ENCODE data around the gene PTDSS2. TPM values are rescaled to one million over a fixed set of nuclear protein-coding genes. Genes with fewer than 3 reads are reported as not detected.

PTDSS2 gene
- total and polyA plus RNA-seq, 10 donors: 11.0 to 40.7 (median 25.7) TPM

GRCh38 chr11:536841-537621 lies 87.0 kb downstream of the PTDSS2 start, which contains the start of gene LRRC56:
Gene LRRC56, plus strand, starts transcription at chr11:537527. Its CDS starts 3,158 bp downstream, at chr11:540685.
- Histone ChIP-seq H3K9me3 (no peaks in the 10 kb centered on the region), H3K27ac (peak within 1 kb of the TSS; percentile 69 to 95 (median 88)), H3K4me3 (peak within 1 kb of the TSS; percentile 66 to 96 (median 76)), H3K27me3 (replicated peaks in 1 of 7) (peaks cover 0 to 24% (median 0%) of the 10 kb centered on the region in 7 donors), H3K4me1 (peaks cover 29 to 59% (median 52%) of the 10 kb centered on the region in 6 donors), H3K36me3 (peaks cover 0 to 19% (median 17%) of the 10 kb centered on the region in 6 donors)
- TF ChIP-seq POLR2AphosphoS5 (IDR thresholded peaks at IDR 0.05): peak; percentile 93 to 94 (median 93)
- TF ChIP-seq POLR2A (IDR thresholded peaks at IDR 0.05): peak in 1 of 3 donors; percentile 29
- TF ChIP-seq CTCF (IDR thresholded peaks at IDR 0.05 in 8 of 11, conservative IDR thresholded peaks at IDR 0.05 in 3 of 11): peak in 2 of 11 experiments; percentile 10 to 28
- 0 to 1% (median 1%) methylated on average over 29 to 93 of the region's 93 CpGs for WGBS, 5 donors
- intact Hi-C loops (cut with DNase I; ENCODE audit: low total_unique reads): no loop called here
- DNase-seq: peak; percentile 98

GRCh38 chr11:537622-538430 lies 87.7 kb downstream of the PTDSS2 start:
- Histone ChIP-seq H3K4me3 (peak overlapping the region; percentile 3 to 96 (median 76)), H3K27me3 (replicated peaks in 1 of 7) (peaks cover 0 to 24% (median 0%) of the 10 kb centered on the region in 7 donors), H3K9me3 (no peaks in the 10 kb centered on the region), H3K27ac (peak overlapping the region in 7 of 8 donors; percentile 69 to 95 (median 91)), H3K4me1 (peaks cover 29 to 51% (median 48%) of the 10 kb centered on the region in 6 donors), H3K36me3 (peaks cover 0 to 11% (median 9%) of the 10 kb centered on the region in 6 donors)
- intact Hi-C loops (cut with DNase I; ENCODE audit: low total_unique reads): no loop called here
- 39 to 55% (median 44%) methylated on average over 7 to 19 of the region's 19 CpGs for WGBS, 5 donors
- TF ChIP-seq POLR2AphosphoS5 (IDR thresholded peaks at IDR 0.05) (no peak), CTCF (IDR thresholded peaks at IDR 0.05 in 8 of 11, conservative IDR thresholded peaks at IDR 0.05 in 3 of 11) (peak in 1 of 11 experiments; percentile 13)
- DNase-seq: no peak

- Histone ChIP-seq H3K4me1 (peaks cover 29 to 44% (median 41%) of the 10 kb centered on the region in 6 donors), H3K4me3 (peak overlapping the region in 1 of 8 donors; percentile 96), H3K27me3 (replicated peaks in 1 of 7) (peaks cover 0 to 24% (median 0%) of the 10 kb centered on the region in 7 donors), H3K36me3 (peaks cover 0 to 4% (median 2%) of the 10 kb centered on the region in 6 donors), H3K9me3 (no peaks in the 10 kb centered on the region), H3K27ac (no peak overlapping the region)
- peak; percentile 76 for DNase-seq
- TF ChIP-seq POLR2AphosphoS5 (IDR thresholded peaks at IDR 0.05): no peak
- no peak for TF ChIP-seq CTCF (IDR thresholded peaks at IDR 0.05 in 8 of 11, conservative IDR thresholded peaks at IDR 0.05 in 3 of 11)
- TF ChIP-seq POLR2A (IDR thresholded peaks at IDR 0.05): no peak
- intact Hi-C loops (cut with DNase I; ENCODE audit: low total_unique reads): no loop called here
- WGBS, 5 donors: 92 to 96% (median 93%) methylated on average over 20 of the region's 20 CpGs
Measured at GRCh38 chr11:538431-539051, 88.5 kb downstream of the PTDSS2 start.
